ENCODE results near the gene MYZAP.

- TF ChIP-seq CTCF (optimal IDR thresholded peaks at IDR 0.05 in 1 of 3, IDR thresholded peaks at IDR 0.05 in 1 of 3, conservative IDR thresholded peaks at IDR 0.05 in 1 of 3; ENCODE audit: extremely low read depth in 1 of 3, insufficient read depth in 2 of 3, low read length in 3 of 3) (no peak), EZH2 (IDR thresholded peaks at IDR 0.05; ENCODE audit: low read length) (no peak)
Measured at GRCh38 chr15:57589281-57589680, 2.4 kb upstream of the MYZAP start.
